ENCODE data around the gene GET3. TPM values are rescaled to one million over a fixed set of nuclear protein-coding genes. Genes with fewer than 3 reads are reported as not detected.
A peak's percentile ranks its signal among the peaks of the same experiment; 100 is the strongest.

The GET3 gene
- total and polyA plus RNA-seq, 2 of the 13 experiments (the other 11 are each of a cell fraction or from before 2014, with no cell fraction given) = 57.7 to 59.4 TPM

DNA sequence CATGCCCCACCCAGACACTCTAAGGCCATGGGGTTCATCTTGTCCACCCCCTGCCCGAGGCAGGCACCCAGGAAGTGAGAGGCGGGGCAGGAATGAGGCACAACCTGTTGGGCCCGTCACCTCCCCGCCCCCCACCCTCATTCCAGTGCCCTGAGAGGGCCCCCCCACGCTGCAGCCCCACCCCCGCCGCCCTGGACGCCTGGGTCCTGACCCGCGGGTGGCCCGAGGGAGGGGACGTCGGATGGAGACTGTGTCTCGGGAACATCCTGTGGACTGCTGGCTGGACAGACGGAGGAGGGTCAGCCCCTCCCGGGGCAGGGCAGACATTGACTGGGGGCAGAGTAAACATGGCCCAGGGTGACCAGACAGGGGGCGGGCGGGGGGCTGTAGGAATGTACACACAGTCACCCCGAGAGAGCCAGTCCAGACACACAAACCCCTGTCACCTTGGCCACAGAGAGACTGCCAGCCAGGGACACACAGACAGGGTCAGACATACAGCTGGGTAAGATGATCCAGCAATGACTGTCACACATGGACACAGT, 46.6 kb downstream of the GET3 start (continued):
- TF ChIP-seq ZBTB10 (CRISPR knock-in tag; IDR thresholded peaks at IDR 0.05; ENCODE audit: borderline replicate concordance) (peak; percentile 79; the same call in 1 of the 2 replicates), ATRX (CRISPR knock-in tag; IDR thresholded peaks at IDR 0.05; ENCODE audit: borderline replicate concordance) (no peak), JDP2 (CRISPR knock-in tag; IDR thresholded peaks at IDR 0.05; ENCODE audit: borderline replicate concordance) (no peak; the same call in 1 of the 2 replicates), SP5 (CRISPR knock-in tag; IDR thresholded peaks at IDR 0.05; ENCODE audit: borderline replicate concordance, low read depth) (peak; percentile 45; the same call in 1 of the 2 replicates), ZNF777 (CRISPR knock-in tag; IDR thresholded peaks at IDR 0.05) (peak; percentile 43; the same call in 1 of the 2 replicates), HMGXB3 (CRISPR knock-in tag; IDR thresholded peaks at IDR 0.05; ENCODE audit: borderline replicate concordance) (no peak), SATB2 (CRISPR knock-in tag; IDR thresholded peaks at IDR 0.05) (no peak), TBX2 (CRISPR knock-in tag; IDR thresholded peaks at IDR 0.05; ENCODE audit: borderline replicate concordance) (peak; percentile 46; the same call in 1 of the 2 replicates), ZNF558 (CRISPR knock-in tag; IDR thresholded peaks at IDR 0.05; ENCODE audit: borderline replicate concordance) (no peak), ZNF530 (CRISPR knock-in tag; IDR thresholded peaks at IDR 0.05; ENCODE audit: low read depth) (no peak), ZNF276 (CRISPR knock-in tag; IDR thresholded peaks at IDR 0.05; ENCODE audit: low read depth) (no peak), U2AF2 (IDR thresholded peaks at IDR 0.05; ENCODE audit: low read depth, low read length) (no peak)
- TF ChIP-seq, protein P1, sequence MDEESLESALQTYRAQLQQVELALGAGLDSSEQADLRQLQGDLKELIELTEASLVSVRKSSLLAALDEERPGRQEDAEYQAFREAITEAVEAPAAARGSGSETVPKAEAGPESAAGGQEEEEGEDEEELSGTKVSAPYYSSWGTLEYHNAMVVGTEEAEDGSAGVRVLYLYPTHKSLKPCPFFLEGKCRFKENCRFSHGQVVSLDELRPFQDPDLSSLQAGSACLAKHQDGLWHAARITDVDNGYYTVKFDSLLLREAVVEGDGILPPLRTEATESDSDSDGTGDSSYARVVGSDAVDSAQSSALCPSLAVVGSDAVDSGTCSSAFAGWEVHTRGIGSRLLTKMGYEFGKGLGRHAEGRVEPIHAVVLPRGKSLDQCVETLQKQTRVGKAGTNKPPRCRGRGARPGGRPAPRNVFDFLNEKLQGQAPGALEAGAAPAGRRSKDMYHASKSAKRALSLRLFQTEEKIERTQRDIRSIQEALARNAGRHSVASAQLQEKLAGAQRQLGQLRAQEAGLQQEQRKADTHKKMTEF (CRISPR knock-in tag; IDR thresholded peaks at IDR 0.05) = no peak
- TF ChIP-seq, protein P2, sequence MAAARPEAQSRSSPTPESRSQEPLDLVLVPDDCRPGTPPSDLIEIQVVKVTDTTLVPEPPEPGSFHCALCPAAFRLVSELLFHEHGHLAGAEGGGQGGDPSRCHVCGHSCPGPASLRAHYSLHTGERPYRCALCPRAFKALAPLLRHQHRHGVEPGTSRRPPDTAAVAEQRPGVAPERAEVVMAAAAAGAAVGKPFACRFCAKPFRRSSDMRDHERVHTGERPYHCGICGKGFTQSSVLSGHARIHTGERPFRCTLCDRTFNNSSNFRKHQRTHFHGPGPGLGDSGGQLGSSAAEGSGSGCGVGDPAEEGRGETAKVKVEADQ (CRISPR knock-in tag; IDR thresholded peaks at IDR 0.05; ENCODE audit: borderline replicate concordance) = no peak

All from HepG2 (cell line).